ENCODE measurements around the gene FREM2.

Gene FREM2, protein sequence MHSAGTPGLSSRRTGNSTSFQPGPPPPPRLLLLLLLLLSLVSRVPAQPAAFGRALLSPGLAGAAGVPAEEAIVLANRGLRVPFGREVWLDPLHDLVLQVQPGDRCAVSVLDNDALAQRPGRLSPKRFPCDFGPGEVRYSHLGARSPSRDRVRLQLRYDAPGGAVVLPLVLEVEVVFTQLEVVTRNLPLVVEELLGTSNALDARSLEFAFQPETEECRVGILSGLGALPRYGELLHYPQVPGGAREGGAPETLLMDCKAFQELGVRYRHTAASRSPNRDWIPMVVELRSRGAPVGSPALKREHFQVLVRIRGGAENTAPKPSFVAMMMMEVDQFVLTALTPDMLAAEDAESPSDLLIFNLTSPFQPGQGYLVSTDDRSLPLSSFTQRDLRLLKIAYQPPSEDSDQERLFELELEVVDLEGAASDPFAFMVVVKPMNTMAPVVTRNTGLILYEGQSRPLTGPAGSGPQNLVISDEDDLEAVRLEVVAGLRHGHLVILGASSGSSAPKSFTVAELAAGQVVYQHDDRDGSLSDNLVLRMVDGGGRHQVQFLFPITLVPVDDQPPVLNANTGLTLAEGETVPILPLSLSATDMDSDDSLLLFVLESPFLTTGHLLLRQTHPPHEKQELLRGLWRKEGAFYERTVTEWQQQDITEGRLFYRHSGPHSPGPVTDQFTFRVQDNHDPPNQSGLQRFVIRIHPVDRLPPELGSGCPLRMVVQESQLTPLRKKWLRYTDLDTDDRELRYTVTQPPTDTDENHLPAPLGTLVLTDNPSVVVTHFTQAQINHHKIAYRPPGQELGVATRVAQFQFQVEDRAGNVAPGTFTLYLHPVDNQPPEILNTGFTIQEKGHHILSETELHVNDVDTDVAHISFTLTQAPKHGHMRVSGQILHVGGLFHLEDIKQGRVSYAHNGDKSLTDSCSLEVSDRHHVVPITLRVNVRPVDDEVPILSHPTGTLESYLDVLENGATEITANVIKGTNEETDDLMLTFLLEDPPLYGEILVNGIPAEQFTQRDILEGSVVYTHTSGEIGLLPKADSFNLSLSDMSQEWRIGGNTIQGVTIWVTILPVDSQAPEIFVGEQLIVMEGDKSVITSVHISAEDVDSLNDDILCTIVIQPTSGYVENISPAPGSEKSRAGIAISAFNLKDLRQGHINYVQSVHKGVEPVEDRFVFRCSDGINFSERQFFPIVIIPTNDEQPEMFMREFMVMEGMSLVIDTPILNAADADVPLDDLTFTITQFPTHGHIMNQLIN (N-terminal part only)

DNA sequence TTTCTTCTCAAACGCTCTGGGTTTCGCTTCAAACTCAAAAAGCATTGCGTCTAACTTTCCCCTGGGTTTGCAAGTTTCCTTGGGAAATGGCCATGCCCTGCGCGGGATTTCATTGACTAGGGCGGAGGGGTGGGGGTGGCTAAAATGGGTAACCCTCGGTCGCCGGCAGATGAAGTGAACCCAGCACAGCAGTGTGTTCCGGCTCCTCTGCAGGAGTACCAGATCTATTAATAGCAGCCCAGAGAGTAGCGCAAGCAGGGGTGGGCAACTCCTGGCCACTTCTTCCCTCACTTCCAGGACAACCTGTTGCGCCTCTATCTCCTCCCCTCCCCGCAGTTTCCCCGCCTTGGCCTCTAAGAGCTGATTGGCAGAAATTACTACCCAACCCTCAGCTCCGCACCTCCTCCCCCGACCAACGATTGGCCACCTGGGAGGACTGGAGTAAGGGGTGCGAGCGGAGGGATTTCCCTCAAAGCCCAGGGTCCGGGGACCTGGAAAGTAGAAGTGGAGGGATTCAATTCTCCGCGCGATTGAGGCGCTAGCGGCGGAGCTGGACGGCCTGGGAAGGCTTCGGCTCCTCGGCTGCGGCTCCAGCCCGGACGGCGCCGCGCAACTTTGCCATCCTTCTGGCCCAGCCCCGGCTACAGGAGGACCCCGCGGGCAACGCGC lies at the start of gene FREM2:
TSS of gene FREM2 (plus strand) at position 501 of the 669 bp plus-strand sequence. CDS start 268 bp downstream, outside the sequence.
- no peak within 1 kb of the TSS for H3K27ac ChIP-seq (ENCODE audit: low read length)
- peak within 1 kb of the TSS; percentile 72 for H2AFZ ChIP-seq (ENCODE audit: low read length)
- H3K36me3 ChIP-seq (replicated peaks; ENCODE audit: insufficient read depth, low read length) = no peaks in the 10 kb centered on the region
- H3K27me3 ChIP-seq (replicated peaks; ENCODE audit: insufficient read depth, low read length) = no peaks in the 10 kb centered on the region
- H3K4me3 ChIP-seq (ENCODE audit: low read length) = peak within 1 kb of the TSS; percentile 69
- no peaks in the 10 kb centered on the region for H3K9me2 ChIP-seq (replicated peaks; ENCODE audit: insufficient read depth, low read length)
- peak within 1 kb of the TSS; percentile 10; the same call in 1 of the 2 replicates for H3K9ac ChIP-seq (ENCODE audit: low read length)
- no peaks in the 10 kb centered on the region for H3K4me1 ChIP-seq (ENCODE audit: low read length)
- H3K4me2 ChIP-seq (ENCODE audit: low read depth, low read length) = peak within 1 kb of the TSS; percentile 64
- H3F3A ChIP-seq (ENCODE audit: insufficient read depth, low read length) = no peaks in the 10 kb centered on the region
- H3K9me3 ChIP-seq (replicated peaks; ENCODE audit: insufficient read depth, low read length) = no peaks in the 10 kb centered on the region
- peak; percentile 68 for DNase-seq
- no peaks in the 10 kb centered on the region for H4K20me1 ChIP-seq (ENCODE audit: insufficient read depth, low read length)
- TF ChIP-seq, protein P1, sequence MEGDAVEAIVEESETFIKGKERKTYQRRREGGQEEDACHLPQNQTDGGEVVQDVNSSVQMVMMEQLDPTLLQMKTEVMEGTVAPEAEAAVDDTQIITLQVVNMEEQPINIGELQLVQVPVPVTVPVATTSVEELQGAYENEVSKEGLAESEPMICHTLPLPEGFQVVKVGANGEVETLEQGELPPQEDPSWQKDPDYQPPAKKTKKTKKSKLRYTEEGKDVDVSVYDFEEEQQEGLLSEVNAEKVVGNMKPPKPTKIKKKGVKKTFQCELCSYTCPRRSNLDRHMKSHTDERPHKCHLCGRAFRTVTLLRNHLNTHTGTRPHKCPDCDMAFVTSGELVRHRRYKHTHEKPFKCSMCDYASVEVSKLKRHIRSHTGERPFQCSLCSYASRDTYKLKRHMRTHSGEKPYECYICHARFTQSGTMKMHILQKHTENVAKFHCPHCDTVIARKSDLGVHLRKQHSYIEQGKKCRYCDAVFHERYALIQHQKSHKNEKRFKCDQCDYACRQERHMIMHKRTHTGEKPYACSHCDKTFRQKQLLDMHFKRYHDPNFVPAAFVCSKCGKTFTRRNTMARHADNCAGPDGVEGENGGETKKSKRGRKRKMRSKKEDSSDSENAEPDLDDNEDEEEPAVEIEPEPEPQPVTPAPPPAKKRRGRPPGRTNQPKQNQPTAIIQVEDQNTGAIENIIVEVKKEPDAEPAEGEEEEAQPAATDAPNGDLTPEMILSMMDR (IDR thresholded peaks at IDR 0.05; ENCODE audit: low read length) = no peak
- TF ChIP-seq EZH2 (optimal IDR thresholded peaks at IDR 0.05; ENCODE audit: low read depth, low read length) (no peak), EZH2phosphoT487 (IDR thresholded peaks at IDR 0.05; ENCODE audit: low read length) (no peak)
- H3K79me2 ChIP-seq (ENCODE audit: low read length) = no peaks in the 10 kb centered on the region

DNA sequence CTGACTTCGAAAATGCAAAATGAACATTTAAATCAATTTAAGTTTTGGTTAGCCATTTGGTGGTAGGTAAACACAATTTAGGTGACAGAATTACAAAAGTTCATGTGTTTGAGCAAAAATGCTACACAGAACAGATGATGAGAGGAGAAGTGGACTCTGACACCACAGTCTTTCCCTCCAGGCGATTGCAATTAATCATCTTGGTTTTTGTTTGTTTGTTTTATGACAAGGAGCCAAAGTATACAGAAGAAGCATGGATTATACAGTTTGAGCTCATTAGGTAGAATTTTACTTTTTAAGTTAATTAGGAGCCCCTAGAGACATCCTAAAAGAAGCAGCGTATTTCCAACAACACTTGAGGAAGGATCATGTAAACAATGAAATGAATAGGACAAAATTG lies 49.3 kb upstream of the FREM2 start:
- H3K79me2 ChIP-seq (ENCODE audit: low read length) = no peaks in the 10 kb centered on the region
- no peak overlapping the region for H3K27ac ChIP-seq (ENCODE audit: low read length)
- no peaks in the 10 kb centered on the region for H3K9me3 ChIP-seq (replicated peaks; ENCODE audit: insufficient read depth, low read length)
- no peak overlapping the region for H3K9ac ChIP-seq (ENCODE audit: low read length)
- H3K4me1 ChIP-seq (ENCODE audit: low read length) = no peaks in the 10 kb centered on the region
- H2AFZ ChIP-seq (ENCODE audit: low read length) = no peak overlapping the region
- no peak overlapping the region for H3K4me3 ChIP-seq (ENCODE audit: low read length)
- H3K36me3 ChIP-seq (replicated peaks; ENCODE audit: insufficient read depth, low read length) = no peaks in the 10 kb centered on the region
- H3K4me2 ChIP-seq (ENCODE audit: low read depth, low read length) = no peak overlapping the region
- no peaks in the 10 kb centered on the region for H4K20me1 ChIP-seq (ENCODE audit: insufficient read depth, low read length)
- no peak for DNase-seq
- no peaks in the 10 kb centered on the region for H3K9me2 ChIP-seq (replicated peaks; ENCODE audit: insufficient read depth, low read length)
- no peak for TF ChIP-seq EZH2 (optimal IDR thresholded peaks at IDR 0.05; ENCODE audit: low read depth, low read length)
- TF ChIP-seq, protein P1 (IDR thresholded peaks at IDR 0.05; ENCODE audit: low read length) = no peak
- no peak for TF ChIP-seq EZH2phosphoT487 (IDR thresholded peaks at IDR 0.05; ENCODE audit: low read length)
- H3F3A ChIP-seq (ENCODE audit: insufficient read depth, low read length) = no peaks in the 10 kb centered on the region
- H3K27me3 ChIP-seq (replicated peaks; ENCODE audit: insufficient read depth, low read length) = no peaks in the 10 kb centered on the region

All from MM.1S (cell line).